ENCODE measurements around the gene STAT4. TPM values are rescaled to one million over a fixed set of nuclear protein-coding genes. Genes with fewer than 3 reads are reported as not detected.

STAT4 gene
- total and polyA plus RNA-seq, 4 donors: 2.5 to 11.5 (median 5.6) TPM

- Histone ChIP-seq H3K27ac (ENCODE audit: low read depth in 1 of 2, low read length in 1 of 2) (no peak overlapping the region), H3K9ac (ENCODE audit: insufficient read depth in 1 of 2, low read length in 2 of 2) (no peak overlapping the region), H3K36me3 (ENCODE audit: control insufficient read depth in 4 of 4, insufficient read depth in 4 of 4, low read length in 4 of 4) (peaks cover 34 to 61% (median 50%) of the 10 kb centered on the region in 4 donors), H3K9me3 (ENCODE audit: control insufficient read depth in 4 of 4, insufficient read depth in 3 of 4, low read length in 3 of 4) (no peaks in the 10 kb centered on the region), H3K27me3 (ENCODE audit: control insufficient read depth in 3 of 3, insufficient read depth in 3 of 3, low read length in 2 of 3) (no peaks in the 10 kb centered on the region), H3K4me1 (ENCODE audit: control insufficient read depth in 5 of 5, insufficient read depth in 5 of 5, low read length in 5 of 5) (no peaks in the 10 kb centered on the region), H3K4me3 (no peak overlapping the region)
- DNase-seq: no peak
- TF ChIP-seq, protein P1, sequence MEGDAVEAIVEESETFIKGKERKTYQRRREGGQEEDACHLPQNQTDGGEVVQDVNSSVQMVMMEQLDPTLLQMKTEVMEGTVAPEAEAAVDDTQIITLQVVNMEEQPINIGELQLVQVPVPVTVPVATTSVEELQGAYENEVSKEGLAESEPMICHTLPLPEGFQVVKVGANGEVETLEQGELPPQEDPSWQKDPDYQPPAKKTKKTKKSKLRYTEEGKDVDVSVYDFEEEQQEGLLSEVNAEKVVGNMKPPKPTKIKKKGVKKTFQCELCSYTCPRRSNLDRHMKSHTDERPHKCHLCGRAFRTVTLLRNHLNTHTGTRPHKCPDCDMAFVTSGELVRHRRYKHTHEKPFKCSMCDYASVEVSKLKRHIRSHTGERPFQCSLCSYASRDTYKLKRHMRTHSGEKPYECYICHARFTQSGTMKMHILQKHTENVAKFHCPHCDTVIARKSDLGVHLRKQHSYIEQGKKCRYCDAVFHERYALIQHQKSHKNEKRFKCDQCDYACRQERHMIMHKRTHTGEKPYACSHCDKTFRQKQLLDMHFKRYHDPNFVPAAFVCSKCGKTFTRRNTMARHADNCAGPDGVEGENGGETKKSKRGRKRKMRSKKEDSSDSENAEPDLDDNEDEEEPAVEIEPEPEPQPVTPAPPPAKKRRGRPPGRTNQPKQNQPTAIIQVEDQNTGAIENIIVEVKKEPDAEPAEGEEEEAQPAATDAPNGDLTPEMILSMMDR (IDR thresholded peaks at IDR 0.05; ENCODE audit: control extremely low read depth, extremely low read depth): no peak
- no peak for ATAC-seq (ENCODE audit: insufficient read depth, low FRiP score)
- 92 to 94% methylated on average over 6 of the region's 6 CpGs for WGBS, 2 donors
Observed at GRCh38 chr2:190990132-190990531, 160.7 kb downstream of the STAT4 start.

- H3K27me3 ChIP-seq (ENCODE audit: control insufficient read depth in 3 of 3, insufficient read depth in 3 of 3, low read length in 2 of 3): no peaks in the 10 kb centered on the region
- no peaks in the 10 kb centered on the region for H3K9me3 ChIP-seq (ENCODE audit: control insufficient read depth in 4 of 4, insufficient read depth in 3 of 4, low read length in 3 of 4)
- H3K9ac ChIP-seq (ENCODE audit: insufficient read depth in 1 of 2, low read length in 2 of 2): no peak overlapping the region
- ATAC-seq (ENCODE audit: insufficient read depth, low FRiP score) (no peak), DNase-seq (no peak)
- peaks cover 25 to 62% (median 49%) of the 10 kb centered on the region in 4 donors for H3K36me3 ChIP-seq (ENCODE audit: control insufficient read depth in 4 of 4, insufficient read depth in 4 of 4, low read length in 4 of 4)
- H3K4me3 ChIP-seq: no peak overlapping the region
- WGBS, 2 donors: 97 to 98% methylated on average over 3 of the region's 3 CpGs
- H3K4me1 ChIP-seq (ENCODE audit: control insufficient read depth in 5 of 5, insufficient read depth in 5 of 5, low read length in 5 of 5): no peaks in the 10 kb centered on the region
- TF ChIP-seq, protein P1 (IDR thresholded peaks at IDR 0.05; ENCODE audit: control extremely low read depth, extremely low read depth): no peak
- H3K27ac ChIP-seq (ENCODE audit: low read depth in 1 of 2, low read length in 1 of 2): no peak overlapping the region
Observed at GRCh38 chr2:190988910-190989309, 161.9 kb downstream of the STAT4 start.

DNA sequence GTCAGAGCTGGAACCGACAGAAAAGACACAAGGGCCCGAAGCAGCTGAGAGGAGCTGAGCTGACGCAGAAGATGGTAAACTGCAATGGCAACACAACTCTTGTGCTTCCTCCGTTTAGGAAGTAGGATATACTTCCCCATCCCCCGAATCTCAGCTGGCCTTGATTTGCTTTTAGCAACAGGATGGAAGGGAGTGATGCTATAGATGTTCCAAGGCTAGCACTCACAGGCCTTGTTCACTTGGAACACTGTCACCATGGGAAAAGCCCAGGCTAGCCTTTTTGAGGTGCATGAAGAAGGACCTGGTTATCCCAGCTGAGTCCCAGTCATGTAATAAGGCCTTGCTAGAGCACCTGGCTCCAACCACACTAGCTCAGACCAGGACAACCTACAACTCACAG, 162.9 kb downstream of the STAT4 start:
- DNase-seq: no peak
- WGBS, 2 donors: 92 to 95% methylated on average over 5 of the region's 5 CpGs
- H3K27ac ChIP-seq (ENCODE audit: low read depth in 1 of 2, low read length in 1 of 2): no peak overlapping the region
- H3K27me3 ChIP-seq (ENCODE audit: control insufficient read depth in 3 of 3, insufficient read depth in 3 of 3, low read length in 2 of 3): no peaks in the 10 kb centered on the region
- TF ChIP-seq, protein P1 (IDR thresholded peaks at IDR 0.05; ENCODE audit: control extremely low read depth, extremely low read depth): no peak
- no peak overlapping the region for H3K4me3 ChIP-seq
- no peaks in the 10 kb centered on the region for H3K4me1 ChIP-seq (ENCODE audit: control insufficient read depth in 5 of 5, insufficient read depth in 5 of 5, low read length in 5 of 5)
- H3K9ac ChIP-seq (ENCODE audit: insufficient read depth in 1 of 2, low read length in 2 of 2): no peak overlapping the region
- ATAC-seq (ENCODE audit: insufficient read depth, low FRiP score): no peak
- peaks cover 24 to 61% (median 47%) of the 10 kb centered on the region in 4 donors for H3K36me3 ChIP-seq (ENCODE audit: control insufficient read depth in 4 of 4, insufficient read depth in 4 of 4, low read length in 4 of 4)
- no peaks in the 10 kb centered on the region for H3K9me3 ChIP-seq (ENCODE audit: control insufficient read depth in 4 of 4, insufficient read depth in 3 of 4, low read length in 3 of 4)

DNA sequence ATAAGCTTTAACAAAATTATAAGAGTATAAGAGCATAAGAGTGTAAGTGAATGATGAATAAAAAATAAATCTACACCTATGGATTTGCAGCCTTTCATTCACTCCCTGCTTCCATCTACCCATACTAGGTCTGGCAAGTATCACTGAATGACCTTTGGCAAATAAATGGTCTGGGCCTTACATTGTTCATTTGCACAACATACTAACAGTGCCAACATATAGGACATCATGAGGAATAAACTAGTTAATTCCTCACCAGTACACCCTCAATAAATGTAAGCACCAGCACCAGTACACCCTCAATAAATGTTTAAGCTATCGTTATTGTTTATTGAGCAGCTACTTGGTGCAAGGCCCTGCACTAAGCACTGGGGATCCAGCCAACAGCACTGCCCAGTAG, 163.7 kb downstream of the STAT4 start:
- peaks cover 24 to 64% (median 52%) of the 10 kb centered on the region in 4 donors for H3K36me3 ChIP-seq (ENCODE audit: control insufficient read depth in 4 of 4, insufficient read depth in 4 of 4, low read length in 4 of 4)
- no peak for ATAC-seq (ENCODE audit: insufficient read depth, low FRiP score)
- WGBS, 2 donors: 97 to 99% methylated on average over 1 of the region's 1 CpG

More for the DNA sequence above, 163.7 kb downstream of the STAT4 start:
- Histone ChIP-seq H3K4me1 (ENCODE audit: control insufficient read depth in 5 of 5, insufficient read depth in 5 of 5, low read length in 5 of 5) (no peaks in the 10 kb centered on the region), H3K27me3 (ENCODE audit: control insufficient read depth in 3 of 3, insufficient read depth in 3 of 3, low read length in 2 of 3) (no peaks in the 10 kb centered on the region), H3K4me3 (no peak overlapping the region), H3K9me3 (ENCODE audit: control insufficient read depth in 4 of 4, insufficient read depth in 3 of 4, low read length in 3 of 4) (no peaks in the 10 kb centered on the region), H3K9ac (ENCODE audit: insufficient read depth in 1 of 2, low read length in 2 of 2) (no peak overlapping the region), H3K27ac (ENCODE audit: low read depth in 1 of 2, low read length in 1 of 2) (no peak overlapping the region)
- TF ChIP-seq, protein P1 (IDR thresholded peaks at IDR 0.05; ENCODE audit: control extremely low read depth, extremely low read depth): no peak
- no peak for DNase-seq
